DOHH2 (cell line): Measurements from ENCODE around the gene COX7C.

Source experiments
- H3F3A ChIP-seq: fragments of 200-600 bp; sonication (generic), shearing (Covaris generic); 2 replicates; pipeline ENCODE4 v1.6.0; 2016; ENCODE audit warnings: antibody characterized with exemption, mild to moderate bottlenecking; ENCODE audit not compliant: control insufficient read depth, insufficient read depth
- H3K27ac ChIP-seq: fragments of 200-600 bp; sonication (generic); 2 replicates; pipeline ENCODE4 v1.5.1; 2014; ENCODE audit warnings: low read depth, mild to moderate bottlenecking, low read length, moderate library complexity
- H3K27me3 ChIP-seq: fragments of 200-600 bp; sonication (generic); 2 replicates; pipeline ENCODE4 v1.6.1; 2014; ENCODE audit warnings: mild to moderate bottlenecking, low read length, mixed read lengths; ENCODE audit not compliant: control insufficient read depth
- H3K36me3 ChIP-seq: fragments of 200-600 bp; sonication (generic); 2 replicates; pipeline ENCODE4 v1.6.1; 2014; ENCODE audit warnings: mild to moderate bottlenecking, low read length, moderate library complexity, mixed read lengths; ENCODE audit not compliant: control insufficient read depth
- H3K4me1 ChIP-seq: fragments of 200-600 bp; sonication (generic); 2 replicates; pipeline ENCODE4 v1.6.1; 2014; ENCODE audit warnings: mild to moderate bottlenecking, low read length, mixed read lengths; ENCODE audit not compliant: control insufficient read depth
- H3K4me2 ChIP-seq: fragments of 200-600 bp; sonication (generic); 2 replicates; pipeline ENCODE4 v1.6.0; 2014; ENCODE audit warnings: mild to moderate bottlenecking, low read length, moderate library complexity
- H3K4me3 ChIP-seq: fragments of 200-600 bp; sonication (generic); 2 replicates; pipeline ENCODE4 v1.5.1; 2014; ENCODE audit warnings: mild to moderate bottlenecking, low read length, mixed read lengths
- H3K79me2 ChIP-seq: fragments of 200-600 bp; sonication (generic); 2 replicates; pipeline ENCODE4 v1.6.1; 2014; ENCODE audit warnings: mild to moderate bottlenecking, low read length, mixed read lengths; ENCODE audit not compliant: control insufficient read depth
- H3K9me2 ChIP-seq: fragments of 200-600 bp; sonication (generic); replicated peaks from 2 replicates; pipeline ENCODE4 v1.6.1; 2014; ENCODE audit warnings: mild to moderate bottlenecking, low read length, mixed read lengths; ENCODE audit not compliant: control insufficient read depth
- H3K9me3 ChIP-seq: fragments of 200-600 bp; sonication (generic); 2 replicates; pipeline ENCODE4 v1.6.1; 2014; ENCODE audit warnings: antibody characterized with exemption, low read length, mixed read lengths; ENCODE audit not compliant: control insufficient read depth, insufficient read depth
- H4K20me1 ChIP-seq: fragments of 200-600 bp; sonication (generic); 2 replicates; pipeline ENCODE4 v1.6.0; 2014; ENCODE audit warnings: low read depth, mild to moderate bottlenecking, antibody characterized with exemption, low read length, moderate library complexity; ENCODE audit not compliant: control insufficient read depth, insufficient read depth
- EZH2phosphoT487 ChIP-seq: fragments of 200-600 bp; sonication (generic); IDR thresholded peaks from 2 replicates; pipeline ENCODE4 v1.6.1; 2017; ENCODE audit warnings: borderline replicate concordance, mild to moderate bottlenecking, antibody characterized with exemption, low read length, moderate library complexity, mixed read lengths
- TF ChIP-seq, protein P1 (sequence below): fragments of 200-600 bp; sonication (generic); IDR thresholded peaks from one replicate; pipeline ENCODE4 v1.5.1; 2014; ENCODE audit warnings: antibody characterized with exemption, mild to moderate bottlenecking, low read depth, low read length; ENCODE audit not compliant: poor library complexity, severe bottlenecking

The COX7C gene

DNA sequence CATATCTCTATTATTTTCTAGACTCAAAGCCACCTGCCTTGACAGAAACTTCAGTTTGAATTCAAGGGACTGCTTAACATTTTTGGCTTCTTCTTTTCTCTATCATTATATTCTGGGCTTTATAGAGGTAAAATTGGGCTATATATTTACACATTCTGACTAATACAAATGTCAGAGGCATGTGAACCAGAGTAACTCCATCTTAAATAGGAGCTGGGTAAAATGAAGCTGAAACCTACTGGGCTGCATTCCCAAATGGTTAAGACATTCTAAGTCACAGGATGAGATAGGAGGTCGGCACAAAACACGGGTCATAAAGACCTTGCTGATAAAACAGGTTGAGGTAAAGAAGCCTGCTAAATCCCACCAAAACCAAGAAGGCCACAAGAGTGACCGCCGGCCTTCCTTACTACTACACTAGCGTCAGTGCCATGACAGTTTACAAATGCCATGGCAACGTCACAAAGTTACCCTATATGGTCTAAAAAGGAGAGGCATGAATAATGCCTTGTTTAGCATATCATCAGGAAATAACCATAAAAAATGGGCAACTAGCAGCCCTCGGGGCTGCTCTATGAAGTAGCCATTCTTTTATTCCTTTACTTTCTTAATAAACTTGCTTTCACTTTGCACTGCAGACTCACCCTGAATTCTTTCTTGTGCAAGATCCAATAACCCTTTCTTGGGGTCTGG lies 44.8 kb upstream of the COX7C start:
- Histone ChIP-seq H3K27me3 (no peaks in the 10 kb centered on the region), H3F3A (no peaks in the 10 kb centered on the region), H3K27ac (no peak overlapping the region), H4K20me1 (no peaks in the 10 kb centered on the region), H3K9me2 (no peaks in the 10 kb centered on the region), H3K4me2 (no peak overlapping the region), H3K4me1 (no peaks in the 10 kb centered on the region), H3K9me3 (no peaks in the 10 kb centered on the region), H3K4me3 (no peak overlapping the region), H3K79me2 (no peaks in the 10 kb centered on the region), H3K36me3 (no peaks in the 10 kb centered on the region)
- TF ChIP-seq EZH2phosphoT487, result no peak
- TF ChIP-seq, protein P1, sequence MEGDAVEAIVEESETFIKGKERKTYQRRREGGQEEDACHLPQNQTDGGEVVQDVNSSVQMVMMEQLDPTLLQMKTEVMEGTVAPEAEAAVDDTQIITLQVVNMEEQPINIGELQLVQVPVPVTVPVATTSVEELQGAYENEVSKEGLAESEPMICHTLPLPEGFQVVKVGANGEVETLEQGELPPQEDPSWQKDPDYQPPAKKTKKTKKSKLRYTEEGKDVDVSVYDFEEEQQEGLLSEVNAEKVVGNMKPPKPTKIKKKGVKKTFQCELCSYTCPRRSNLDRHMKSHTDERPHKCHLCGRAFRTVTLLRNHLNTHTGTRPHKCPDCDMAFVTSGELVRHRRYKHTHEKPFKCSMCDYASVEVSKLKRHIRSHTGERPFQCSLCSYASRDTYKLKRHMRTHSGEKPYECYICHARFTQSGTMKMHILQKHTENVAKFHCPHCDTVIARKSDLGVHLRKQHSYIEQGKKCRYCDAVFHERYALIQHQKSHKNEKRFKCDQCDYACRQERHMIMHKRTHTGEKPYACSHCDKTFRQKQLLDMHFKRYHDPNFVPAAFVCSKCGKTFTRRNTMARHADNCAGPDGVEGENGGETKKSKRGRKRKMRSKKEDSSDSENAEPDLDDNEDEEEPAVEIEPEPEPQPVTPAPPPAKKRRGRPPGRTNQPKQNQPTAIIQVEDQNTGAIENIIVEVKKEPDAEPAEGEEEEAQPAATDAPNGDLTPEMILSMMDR, result no peak

DNA sequence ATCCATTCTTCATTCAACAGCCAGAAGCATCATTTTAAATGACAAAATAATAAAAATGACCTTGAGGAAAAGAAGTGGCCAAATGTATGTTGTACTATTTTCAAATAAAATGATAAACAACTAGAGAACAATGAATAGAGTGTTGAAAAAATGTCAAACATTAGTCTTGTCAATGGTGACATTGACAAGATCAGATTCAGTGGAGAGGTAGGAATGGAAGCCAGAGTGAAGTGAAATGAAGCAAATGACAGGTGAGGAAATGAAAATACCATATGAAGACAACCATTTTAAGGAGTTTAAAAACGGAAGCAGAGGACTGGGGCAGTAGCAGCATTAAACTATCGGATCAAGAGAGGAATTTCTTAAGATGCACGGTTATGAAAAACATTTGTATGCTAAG lies 38.2 kb upstream of the COX7C start:
- H3K4me1 ChIP-seq, result no peaks in the 10 kb centered on the region
- no peaks in the 10 kb centered on the region for H3K9me3 ChIP-seq
- TF ChIP-seq EZH2phosphoT487, result no peak
- TF ChIP-seq, protein P1, result no peak
- no peak overlapping the region for H3K4me2 ChIP-seq
- no peaks in the 10 kb centered on the region for H3K27me3 ChIP-seq
- no peak overlapping the region for H3K27ac ChIP-seq
- no peaks in the 10 kb centered on the region for H4K20me1 ChIP-seq
- no peaks in the 10 kb centered on the region for H3F3A ChIP-seq
- no peaks in the 10 kb centered on the region for H3K9me2 ChIP-seq
- no peak overlapping the region for H3K4me3 ChIP-seq
- no peaks in the 10 kb centered on the region for H3K36me3 ChIP-seq
- no peaks in the 10 kb centered on the region for H3K79me2 ChIP-seq

DNA sequence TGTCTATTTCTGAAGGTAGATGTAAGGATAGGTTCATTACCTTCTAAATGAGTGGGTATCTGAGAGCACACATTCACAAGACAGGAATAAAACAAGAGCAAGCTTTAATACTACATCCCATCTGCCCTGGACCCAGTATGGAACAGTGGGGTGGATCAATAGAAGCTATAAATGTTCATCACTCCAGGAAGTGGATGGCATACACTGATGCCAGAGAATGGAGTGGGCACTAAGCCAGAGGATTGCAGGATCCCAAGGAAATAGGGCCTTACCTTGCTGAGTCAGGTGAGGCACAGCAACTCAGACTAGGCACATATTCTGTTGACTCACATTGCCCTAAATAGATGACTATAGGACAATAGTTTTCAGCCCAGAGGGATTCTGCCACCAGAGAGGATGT lies 21.3 kb upstream of the COX7C start:
- no peaks in the 10 kb centered on the region for H3K9me3 ChIP-seq
- H3F3A ChIP-seq, result no peaks in the 10 kb centered on the region
- no peaks in the 10 kb centered on the region for H3K36me3 ChIP-seq
- no peak overlapping the region for H3K4me2 ChIP-seq
- H3K27ac ChIP-seq, result no peak overlapping the region
- no peaks in the 10 kb centered on the region for H4K20me1 ChIP-seq
- no peaks in the 10 kb centered on the region for H3K9me2 ChIP-seq
- no peaks in the 10 kb centered on the region for H3K79me2 ChIP-seq
- H3K4me1 ChIP-seq, result no peaks in the 10 kb centered on the region
- H3K27me3 ChIP-seq, result no peaks in the 10 kb centered on the region
- TF ChIP-seq, protein P1, result no peak
- TF ChIP-seq EZH2phosphoT487, result no peak
- H3K4me3 ChIP-seq, result no peak overlapping the region
